DMS53 treated with DMSO at 0.1 percent for 48 hours (cell line): ENCODE measurements around the gene PTGES3L.
A peak's percentile ranks its signal among the peaks of the same experiment; 100 is the strongest.

Experiments used
- DNase-seq: peaks from one replicate; lab custom pipeline; 2025; ENCODE audit not compliant: unreplicated experiment; lab: John Stamatoyannopoulos, UW

PTGES3L gene

DNA sequence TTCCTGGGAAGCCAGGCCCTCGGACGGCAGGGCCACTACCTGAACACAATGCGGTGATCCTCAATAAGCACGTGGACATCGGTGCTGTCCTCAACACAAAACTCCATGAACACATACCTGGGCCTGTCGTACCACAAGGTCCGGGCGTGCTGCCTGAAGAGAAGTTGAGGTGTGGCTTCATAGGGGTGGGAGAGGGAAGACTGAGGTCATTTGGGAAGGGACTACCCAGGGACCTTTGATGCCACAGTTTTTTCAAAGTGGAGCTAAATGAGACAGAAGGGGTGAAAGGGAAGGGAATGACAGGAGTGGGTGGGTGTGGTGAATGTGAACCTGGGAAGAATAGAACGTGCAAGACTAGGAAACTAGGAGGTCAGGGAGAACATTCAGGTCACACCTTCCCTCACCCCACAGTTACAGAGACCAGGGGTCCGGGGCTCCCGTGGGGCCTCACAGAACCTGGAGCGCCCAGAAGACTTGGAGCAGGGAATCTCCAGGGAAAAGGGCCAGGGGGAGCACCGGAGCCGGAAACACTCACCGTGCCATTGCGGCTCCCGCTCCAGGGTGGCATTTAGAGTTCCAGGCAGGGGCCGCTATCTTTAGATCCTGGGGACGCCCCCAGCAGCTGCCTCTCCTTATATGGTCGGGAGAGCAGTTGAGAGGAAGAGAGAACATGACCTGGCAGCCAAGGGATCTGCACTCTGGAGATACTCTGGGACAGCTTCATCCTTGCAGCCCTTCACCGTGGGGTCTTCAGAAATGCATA is at the start of gene PTGES3L:
TSS of gene PTGES3L (minus strand) at position 570 of the 763 bp plus-strand sequence. CDS start at position 543, 27 bp downstream.
- DNase-seq: peak; percentile 86

GRCh38 chr17:43028221-43028861 is 48.5 kb upstream of the PTGES3L start:
- DNase-seq: no peak

GRCh38 chr17:43027091-43028032 is 47.5 kb upstream of the PTGES3L start:
- no peak for DNase-seq

DNA sequence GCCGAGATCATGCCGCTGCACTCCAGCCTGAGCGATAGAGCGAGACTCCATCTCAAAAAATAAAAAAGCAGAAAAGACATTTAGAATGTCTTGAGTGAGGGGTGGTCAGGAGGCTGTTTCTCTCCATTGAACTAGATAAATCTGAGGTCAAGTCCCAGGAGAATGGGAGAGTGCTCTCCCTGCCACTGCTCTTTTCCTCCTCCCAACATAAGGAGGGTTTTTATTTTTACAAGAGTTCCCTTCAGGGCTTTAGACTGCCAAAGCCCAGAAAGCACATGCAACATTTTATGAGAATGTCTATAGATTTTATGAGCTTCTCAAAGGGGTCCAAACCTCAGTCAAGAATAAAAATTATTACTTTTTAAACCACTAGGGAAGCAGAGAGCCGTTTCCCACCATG is 46.7 kb upstream of the PTGES3L start:
- DNase-seq: no peak

- DNase-seq: no peak
Measured at GRCh38 chr17:43025766-43026537, 46.1 kb upstream of the PTGES3L start.

- DNase-seq: no peak
Measured at GRCh38 chr17:43025290-43025657, 45.4 kb upstream of the PTGES3L start.

- DNase-seq: peak; percentile 95
Measured at GRCh38 chr17:43024407-43025289, 44.8 kb upstream of the PTGES3L start, which contains the start of gene RND2. Gene RND2, plus strand, starts transcription at chr17:43025231. Its CDS starts 117 bp downstream, at chr17:43025348.

DNA sequence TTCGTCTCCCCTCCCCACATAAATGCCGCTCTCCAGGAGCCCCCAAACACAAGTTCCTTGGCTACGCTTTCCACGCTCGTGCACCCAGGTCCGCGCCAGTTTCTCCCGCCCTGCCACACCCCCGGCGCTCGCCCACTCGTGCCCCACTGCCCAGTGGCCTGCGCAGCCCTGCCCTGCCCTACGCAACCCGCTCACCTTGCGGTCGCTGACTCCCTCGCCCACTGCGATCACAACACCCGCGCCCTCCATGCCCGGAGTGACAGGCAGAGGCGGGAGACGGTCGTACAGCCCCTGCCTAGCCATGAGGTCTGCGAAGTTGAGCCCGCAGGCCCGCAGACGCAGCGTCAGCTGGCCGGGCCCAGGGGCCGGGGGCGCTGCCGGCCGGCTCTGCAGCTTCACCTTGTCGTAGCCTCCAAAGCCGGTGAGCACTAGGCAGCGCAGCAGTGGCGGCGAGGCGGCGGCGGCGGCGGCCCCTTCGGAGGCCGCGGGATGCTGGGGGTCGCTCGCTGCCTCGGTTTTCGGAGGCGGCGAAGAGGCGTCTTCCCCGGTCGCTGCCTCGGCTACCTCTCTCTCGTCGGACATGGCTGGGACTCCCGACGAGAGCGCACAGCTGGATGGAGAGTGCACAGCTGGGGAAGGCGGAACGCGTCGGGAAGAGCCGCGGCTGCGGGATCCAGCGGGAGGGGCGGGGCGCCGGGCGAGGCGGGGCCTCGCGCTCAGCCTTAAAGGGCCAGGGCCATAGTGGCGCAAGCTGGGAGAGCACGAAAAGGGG is 42.0 kb upstream of the PTGES3L start, which contains the start of gene VAT1:
TSS of gene VAT1 (minus strand) at position 645 of the 772 bp plus-strand sequence. CDS start at position 582, 63 bp downstream.
- peak; percentile 89 for DNase-seq

- DNase-seq: no peak
Measured at GRCh38 chr17:43020789-43021740, 41.2 kb upstream of the PTGES3L start.

DNA sequence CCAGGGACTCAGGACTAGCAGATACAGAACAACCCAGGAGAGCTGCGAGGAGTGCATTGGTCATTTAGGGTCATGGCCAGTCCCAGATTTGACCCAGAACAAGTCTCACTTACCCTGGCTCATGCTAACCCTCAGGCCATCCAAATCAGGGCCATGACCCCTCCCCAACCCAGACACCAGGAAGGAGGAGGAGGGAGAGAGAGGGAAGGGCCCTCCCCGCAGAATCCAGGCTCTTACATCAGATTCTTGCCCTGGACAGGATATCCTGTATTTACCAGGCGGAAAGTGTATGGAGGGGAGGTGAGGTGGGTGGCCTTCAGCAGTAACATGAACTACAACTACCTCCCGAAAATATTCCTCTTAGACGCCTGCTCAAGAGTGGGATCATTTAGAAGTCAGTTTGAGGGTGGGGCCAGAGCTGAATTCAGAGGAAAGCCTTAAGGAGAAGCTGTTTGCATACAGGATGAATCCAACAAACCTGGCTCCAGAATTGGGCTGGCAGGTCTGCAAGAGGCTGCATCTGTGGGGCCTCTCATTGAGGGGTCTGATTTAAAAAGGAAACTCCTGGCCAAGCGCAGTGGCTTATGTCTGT is 40.2 kb upstream of the PTGES3L start:
- DNase-seq: no peak

GRCh38 chr17:43019418-43019817 is 39.5 kb upstream of the PTGES3L start:
- DNase-seq: no peak

DNA sequence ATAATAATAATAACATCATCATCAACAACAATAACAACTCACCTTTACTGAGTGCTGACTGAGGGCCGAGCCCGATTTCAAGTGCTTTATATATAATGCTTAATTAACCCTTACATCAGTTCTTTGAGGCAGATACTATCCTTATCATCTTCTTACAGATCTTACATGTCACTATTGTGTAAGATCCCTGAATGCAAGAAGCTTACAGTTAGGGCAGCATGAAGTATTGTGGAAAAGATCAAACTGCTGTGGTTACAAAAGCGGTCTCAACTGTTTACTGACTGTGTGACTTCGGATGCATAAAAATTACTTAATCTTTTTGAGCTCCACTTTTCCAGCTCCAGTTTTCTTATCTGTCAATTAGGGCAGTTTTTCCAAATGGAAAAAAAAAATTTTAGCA is 39.1 kb upstream of the PTGES3L start:
- no peak for DNase-seq

DNA sequence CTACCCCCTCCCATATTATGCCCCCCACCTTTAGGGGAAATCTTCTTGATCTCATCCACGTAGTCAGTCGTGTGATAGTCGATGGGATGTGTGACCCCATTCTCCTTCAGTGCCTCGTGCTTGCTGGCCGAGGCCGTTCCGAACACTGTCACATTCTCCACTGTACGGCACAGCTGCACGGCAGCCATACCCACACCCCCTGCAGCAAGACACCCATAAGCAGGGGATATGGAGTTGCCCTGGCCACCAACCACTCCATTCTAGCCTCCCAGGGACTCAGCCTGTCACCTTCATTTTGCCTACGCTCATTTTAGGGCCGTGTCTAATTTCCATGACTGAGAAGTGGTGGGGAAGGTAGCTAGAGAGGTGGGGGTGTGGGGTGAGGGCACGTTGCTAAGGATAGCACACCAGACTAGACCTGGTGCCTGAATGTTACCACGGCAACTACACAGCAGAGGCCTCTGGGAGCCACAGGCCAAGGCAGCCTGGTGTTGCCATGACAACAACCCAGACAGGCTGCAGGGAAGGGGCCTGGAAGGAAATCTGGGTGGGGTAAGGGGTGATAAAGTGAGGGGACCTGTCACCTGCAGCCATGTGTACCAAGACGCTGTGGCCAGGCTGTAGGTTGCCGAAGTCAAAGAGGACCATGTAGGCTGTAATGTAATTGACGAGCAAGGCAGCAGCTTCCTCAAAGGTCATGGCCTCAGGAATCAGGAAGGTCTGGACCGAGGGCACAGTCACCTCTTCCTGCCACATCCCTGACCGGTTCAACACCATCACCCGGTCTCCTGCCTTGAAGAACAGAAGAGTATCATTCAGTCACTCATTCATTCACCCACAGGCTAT is 38.4 kb upstream of the PTGES3L start:
- no peak for DNase-seq

- no peak for DNase-seq
Measured at GRCh38 chr17:43016216-43016615, 36.3 kb upstream of the PTGES3L start.

DNA sequence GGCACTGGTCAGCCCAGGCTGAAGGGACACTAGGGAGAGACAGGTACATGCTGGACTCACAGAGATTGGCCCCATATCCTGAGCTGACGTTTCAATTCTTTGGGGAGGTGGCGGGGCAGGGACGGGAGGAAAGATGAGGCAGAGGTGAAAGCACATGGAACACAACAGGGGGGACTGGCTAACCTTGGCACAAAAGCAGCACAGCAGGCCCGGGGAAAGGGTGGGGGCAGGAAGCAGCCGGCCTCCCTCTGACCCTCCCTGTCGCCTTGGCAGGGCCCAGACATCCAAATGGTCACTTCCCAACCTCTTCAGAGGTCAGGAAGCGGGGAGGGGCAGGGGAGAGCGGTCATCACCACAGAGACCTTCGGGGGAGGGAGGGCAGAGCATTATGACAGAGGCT is 35.7 kb upstream of the PTGES3L start:
- no peak for DNase-seq
